IPS DF 6.9 (cell line): ENCODE measurements around the gene MORF4L1.
"Not testable (repeated sequence)": the region's sequence is repeated elsewhere in the genome, so short reads cannot be mapped to it uniquely, and the experiment has no call there.

Source experiments
- DNase-seq: peaks from one replicate; pipeline ENCODE4 v3.0.0-alpha.2; 2013; ENCODE audit warnings: low read depth, low spot score
- H3K27ac ChIP-seq: one replicate; pipeline ENCODE4 v1.5.1; 2013; ENCODE audit warnings: low read length, control low read depth
- H3K27me3 ChIP-seq: 2 replicates; pipeline ENCODE4 v1.6.1; 2013; ENCODE audit warnings: mild to moderate bottlenecking, low read length; ENCODE audit not compliant: control insufficient read depth, insufficient read depth
- H3K36me3 ChIP-seq: 2 replicates; pipeline ENCODE4 v1.6.1; 2013; ENCODE audit warnings: low read length; ENCODE audit not compliant: control insufficient read depth, insufficient read depth
- H3K4me1 ChIP-seq: 2 replicates; pipeline ENCODE4 v1.6.1; 2013; ENCODE audit warnings: low read length; ENCODE audit not compliant: control insufficient read depth, insufficient read depth
- H3K4me3 ChIP-seq: 2 replicates; pipeline ENCODE4 v1.5.1; 2013; ENCODE audit warnings: mild to moderate bottlenecking, low read length
- H3K9me3 ChIP-seq: 2 replicates; pipeline ENCODE4 v1.6.1; 2013; ENCODE audit warnings: low read length, inconsistent platforms; ENCODE audit not compliant: control insufficient read depth, insufficient read depth
- WGBS: extraction: QIAGEN DNeasy Blood & Tissue Kit; methylation state at CpG from one replicate; pipeline ENCODE4 v1.1.7; 2013; ENCODE audit warnings: mixed read lengths, missing lambda C conversion rate; ENCODE audit not compliant: insufficient read length, insufficient coverage; 5-methylcytosine and 5-hydroxymethylcytosine counted together

The MORF4L1 gene, protein sequence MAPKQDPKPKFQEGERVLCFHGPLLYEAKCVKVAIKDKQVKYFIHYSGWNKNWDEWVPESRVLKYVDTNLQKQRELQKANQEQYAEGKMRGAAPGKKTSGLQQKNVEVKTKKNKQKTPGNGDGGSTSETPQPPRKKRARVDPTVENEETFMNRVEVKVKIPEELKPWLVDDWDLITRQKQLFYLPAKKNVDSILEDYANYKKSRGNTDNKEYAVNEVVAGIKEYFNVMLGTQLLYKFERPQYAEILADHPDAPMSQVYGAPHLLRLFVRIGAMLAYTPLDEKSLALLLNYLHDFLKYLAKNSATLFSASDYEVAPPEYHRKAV

DNA sequence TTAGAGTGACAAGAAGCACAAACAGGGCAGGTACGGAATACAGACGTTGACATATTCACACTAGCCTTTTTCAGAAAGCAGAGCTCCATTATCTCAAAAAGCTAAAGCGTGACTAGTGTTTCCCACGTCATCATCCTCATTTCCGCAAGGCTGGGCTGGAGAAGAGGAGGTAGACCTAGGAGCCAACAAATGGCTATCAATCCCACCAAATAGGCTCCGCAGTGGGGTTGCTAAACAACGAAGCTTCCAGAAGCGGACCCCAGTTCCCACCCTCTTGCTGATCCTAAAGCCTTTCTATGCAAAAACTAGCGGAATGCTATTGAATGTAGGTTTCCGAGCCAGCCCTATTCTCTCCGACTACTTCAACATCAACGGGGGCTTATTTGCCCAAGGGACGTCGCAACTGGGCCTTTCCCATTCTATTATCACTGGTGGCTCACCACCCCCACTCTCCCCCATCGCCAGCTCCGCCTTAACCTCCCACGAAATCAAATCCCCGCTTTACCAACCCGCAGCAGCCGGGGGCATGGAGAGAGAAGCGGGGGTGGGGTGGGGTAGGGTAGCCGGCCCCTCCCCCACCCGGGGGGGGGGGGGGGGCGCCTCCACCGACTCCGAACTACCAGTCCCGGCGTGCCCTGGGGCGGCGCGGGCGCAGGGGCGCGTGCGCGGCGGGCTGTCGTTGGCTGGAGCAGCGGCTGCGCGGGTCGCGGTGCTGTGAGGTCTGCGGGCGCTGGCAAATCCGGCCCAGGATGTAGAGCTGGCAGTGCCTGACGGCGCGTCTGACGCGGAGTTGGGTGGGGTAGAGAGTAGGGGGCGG lies at the start of gene MORF4L1:
MORF4L1 (plus strand) TSS at position 736 of the 817 bp plus-strand sequence. CDS start 128 bp downstream, outside the sequence.
- peak within 1 kb of the TSS; percentile 93 for H3K4me3 ChIP-seq
- H3K4me1 ChIP-seq = no peaks in the 10 kb centered on the region; the same call in none of the 2 replicates
- no peak within 1 kb of the TSS for H3K27ac ChIP-seq
- H3K27me3 ChIP-seq = no peaks in the 10 kb centered on the region
- no peaks in the 10 kb centered on the region; the same call in 1 of the 2 replicates for H3K36me3 ChIP-seq
- no CpG with 5 or more reads among the region's 52 CpGs for WGBS
- no peaks in the 10 kb centered on the region for H3K9me3 ChIP-seq
- peak; percentile 91 for DNase-seq

DNA sequence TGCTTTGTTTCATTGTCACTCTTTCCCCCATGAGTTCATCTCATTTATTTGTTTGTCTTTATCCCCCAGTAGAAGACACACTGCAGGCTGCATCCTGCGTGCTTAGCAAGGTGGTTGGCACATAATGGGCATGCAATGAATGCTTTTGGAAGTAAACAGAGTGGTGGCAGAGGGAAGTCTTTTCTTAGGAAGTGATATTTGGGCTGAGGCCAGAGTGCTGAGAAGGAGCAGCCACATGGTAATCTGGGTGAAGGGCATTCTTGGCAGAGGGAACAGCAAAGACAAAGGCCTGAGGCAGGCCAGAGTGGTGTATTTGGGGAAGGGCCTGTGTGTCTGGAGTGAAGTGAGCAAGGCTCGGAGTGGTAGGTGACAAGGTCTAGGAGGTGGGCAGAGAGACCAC lies 43.8 kb upstream of the MORF4L1 start:
- H3K27me3 ChIP-seq = no peaks in the 10 kb centered on the region
- WGBS = no CpG with 5 or more reads among the region's 2 CpGs
- no peaks in the 10 kb centered on the region; the same call in 1 of the 2 replicates for H3K4me1 ChIP-seq
- no peaks in the 10 kb centered on the region for H3K9me3 ChIP-seq
- no peak overlapping the region for H3K4me3 ChIP-seq
- H3K36me3 ChIP-seq = no peaks in the 10 kb centered on the region
- DNase-seq = no peak
- H3K27ac ChIP-seq = no peak overlapping the region

DNA sequence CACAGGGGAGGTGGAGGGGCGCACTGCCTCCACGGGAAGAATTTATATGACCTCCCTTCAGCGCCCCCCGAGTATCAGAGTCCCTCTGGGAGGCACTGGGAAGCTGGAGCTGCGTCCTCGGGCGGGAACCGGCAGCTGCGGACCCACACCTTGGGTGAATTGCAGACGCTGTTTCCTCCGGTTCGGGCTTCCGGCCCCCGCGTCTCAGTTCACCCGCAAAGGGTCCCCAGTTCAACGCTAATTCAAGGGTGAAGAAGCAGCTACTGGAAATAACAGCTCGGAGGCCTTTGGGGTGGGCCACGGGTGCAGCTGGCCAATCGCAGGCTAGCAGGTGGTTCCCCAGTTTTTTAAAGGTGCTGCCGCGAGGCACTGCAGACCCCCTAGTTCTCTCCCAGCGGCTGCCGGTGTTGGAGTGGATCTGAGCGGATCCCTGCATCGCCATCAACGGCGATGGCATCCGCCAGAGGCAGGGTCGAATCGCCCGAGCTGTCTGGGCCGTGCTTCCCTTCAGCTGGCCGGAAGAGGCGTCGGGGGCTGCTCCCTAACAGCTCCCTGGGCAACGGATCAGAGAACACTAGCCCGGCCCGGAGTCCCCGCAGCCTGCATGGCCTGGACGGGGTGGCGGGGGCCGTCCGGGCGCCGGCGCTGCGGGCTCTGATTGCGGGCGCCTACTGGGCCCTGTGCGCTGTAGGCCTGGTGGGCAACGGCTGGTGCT lies 42.0 kb upstream of the MORF4L1 start:
- WGBS = no CpG with 5 or more reads among the region's 52 CpGs
- H3K27ac ChIP-seq = no peak overlapping the region
- no peaks in the 10 kb centered on the region; the same call in 1 of the 2 replicates for H3K4me1 ChIP-seq
- no peak for DNase-seq
- no peak overlapping the region for H3K4me3 ChIP-seq
- H3K36me3 ChIP-seq = no peaks in the 10 kb centered on the region
- no peaks in the 10 kb centered on the region for H3K9me3 ChIP-seq
- no peaks in the 10 kb centered on the region for H3K27me3 ChIP-seq

DNA sequence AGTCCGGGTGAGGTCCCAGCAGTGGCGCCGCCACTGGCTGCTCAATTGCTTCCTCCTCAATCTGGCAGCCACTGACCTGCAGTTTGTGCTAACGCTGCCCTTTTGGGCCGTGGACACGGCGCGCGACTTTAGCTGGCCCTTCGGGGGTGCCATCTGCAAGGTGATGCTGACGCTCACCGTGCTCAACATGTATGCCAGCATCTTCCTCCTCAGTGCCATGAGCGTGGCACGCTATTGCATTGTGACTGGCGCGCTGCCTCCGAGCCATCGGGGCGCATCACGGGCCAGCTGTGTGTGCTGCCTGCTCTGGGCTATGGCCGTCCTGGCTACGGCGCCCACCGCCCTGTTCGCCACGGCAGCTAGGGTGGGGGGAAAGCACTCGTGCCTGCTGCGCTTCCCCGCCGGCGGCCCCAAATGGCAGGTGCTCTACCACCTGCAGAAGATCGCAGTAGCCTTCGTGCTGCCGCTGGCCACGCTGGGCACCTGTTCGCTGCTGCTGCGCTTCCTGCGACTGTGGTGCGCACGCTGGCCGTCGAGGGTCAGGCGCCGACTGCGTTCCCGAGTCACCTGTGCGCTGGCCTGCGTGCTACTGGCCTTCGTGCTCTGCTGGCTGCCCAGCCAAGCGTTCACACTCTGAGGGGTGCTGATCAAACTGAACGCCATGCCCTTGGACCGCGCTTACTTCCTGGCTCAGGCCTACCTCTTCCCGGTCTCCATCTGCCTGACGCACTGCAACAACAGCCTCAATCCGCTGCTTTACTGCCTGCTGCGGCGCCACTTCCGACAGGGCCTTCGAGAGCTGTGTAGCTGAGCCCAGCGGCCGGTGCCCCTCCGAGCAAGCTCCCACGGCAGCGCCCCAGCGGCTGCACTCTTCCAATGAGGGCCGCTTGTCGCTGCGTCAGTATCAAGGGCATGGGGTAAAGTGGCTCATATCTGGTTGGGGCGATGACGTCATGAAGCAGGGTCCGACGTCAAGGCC lies 41.2 kb upstream of the MORF4L1 start:
- H3K4me1 ChIP-seq = no peaks in the 10 kb centered on the region; the same call in 1 of the 2 replicates
- no peak overlapping the region for H3K27ac ChIP-seq
- no peaks in the 10 kb centered on the region for H3K36me3 ChIP-seq
- no CpG with 5 or more reads among the region's 73 CpGs for WGBS
- H3K4me3 ChIP-seq = no peak overlapping the region
- H3K9me3 ChIP-seq = no peaks in the 10 kb centered on the region
- H3K27me3 ChIP-seq = no peaks in the 10 kb centered on the region
- DNase-seq = no peak

DNA sequence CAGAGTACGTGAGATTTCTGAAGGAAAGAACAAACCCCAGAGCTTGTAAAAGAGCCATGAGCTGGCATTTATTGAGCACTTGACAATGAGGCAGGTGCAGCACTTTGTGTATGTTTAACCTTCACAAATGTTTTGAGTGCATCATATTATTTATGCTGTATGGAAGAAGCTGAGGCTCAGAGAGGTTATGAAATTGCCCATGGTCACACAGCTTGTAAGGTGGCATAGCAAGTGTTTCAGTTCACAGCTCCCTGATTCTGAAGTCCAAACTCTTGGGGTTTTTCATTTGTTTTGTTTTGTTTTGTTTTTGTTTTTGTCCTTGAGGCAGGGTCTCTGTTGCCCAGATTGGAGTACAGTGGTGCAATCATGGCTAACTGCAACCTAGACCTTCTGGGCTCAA lies 36.4 kb upstream of the MORF4L1 start:
- no peaks in the 10 kb centered on the region for H3K27me3 ChIP-seq
- H3K4me3 ChIP-seq = no peak overlapping the region
- WGBS = no CpG with 5 or more reads among the region's 1 CpG
- no peak for DNase-seq
- H3K27ac ChIP-seq = no peak overlapping the region
- H3K4me1 ChIP-seq = no peaks in the 10 kb centered on the region
- no peaks in the 10 kb centered on the region for H3K36me3 ChIP-seq
- no peaks in the 10 kb centered on the region for H3K9me3 ChIP-seq

DNA sequence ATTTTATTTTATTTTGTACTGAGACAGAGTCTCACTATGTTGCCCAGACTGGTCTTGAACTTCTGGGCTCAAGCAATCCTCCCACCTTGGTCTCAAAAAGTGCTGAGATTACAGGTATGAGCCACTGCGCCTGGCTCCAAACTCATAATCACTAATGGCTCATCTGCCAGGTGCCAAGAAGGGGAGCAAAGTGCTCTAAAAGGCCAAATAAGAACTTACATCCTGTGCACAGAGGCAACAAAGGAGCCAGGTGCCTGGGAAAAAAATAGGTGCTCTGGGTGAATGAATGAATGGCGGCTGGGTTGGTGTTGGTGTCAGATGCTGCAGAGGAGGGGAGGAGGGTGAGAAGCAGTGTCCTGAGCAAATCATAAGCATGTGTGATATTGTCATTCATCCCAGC lies 35.6 kb upstream of the MORF4L1 start:
- WGBS = no CpG with 5 or more reads among the region's 2 CpGs
- no peaks in the 10 kb centered on the region for H3K27me3 ChIP-seq

DNA sequence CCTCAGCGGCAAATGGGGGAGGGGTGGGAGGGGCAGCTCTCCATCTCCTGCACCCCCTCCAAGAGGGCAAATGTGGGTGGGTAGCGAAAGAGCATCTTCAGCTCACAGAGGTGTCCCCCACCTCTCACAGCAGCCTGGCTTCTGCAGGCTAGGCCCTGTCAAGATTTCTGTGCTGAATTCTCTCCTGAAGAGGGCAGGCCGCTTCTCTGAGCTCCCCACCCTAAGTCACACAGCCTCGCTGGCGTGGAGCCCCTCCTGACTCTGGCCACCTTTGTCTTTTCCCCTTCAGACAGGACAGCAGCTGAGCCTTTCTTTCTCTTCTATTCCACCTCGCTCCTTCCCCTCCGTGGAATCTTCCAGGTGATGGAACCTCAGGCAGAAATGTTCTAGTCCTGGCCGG lies 35.1 kb upstream of the MORF4L1 start:
- H3K36me3 ChIP-seq = no peaks in the 10 kb centered on the region
- no peaks in the 10 kb centered on the region for H3K9me3 ChIP-seq
- H3K27ac ChIP-seq = no peak overlapping the region
- H3K27me3 ChIP-seq = no peaks in the 10 kb centered on the region
- no CpG with 5 or more reads among the region's 8 CpGs for WGBS
- no peak for DNase-seq
- H3K4me1 ChIP-seq = no peaks in the 10 kb centered on the region
- no peak overlapping the region for H3K4me3 ChIP-seq

More for the DNA sequence above, 35.6 kb upstream of the MORF4L1 start:
- Histone ChIP-seq H3K4me3 (no peak overlapping the region), H3K27ac (no peak overlapping the region), H3K9me3 (no peaks in the 10 kb centered on the region), H3K36me3 (no peaks in the 10 kb centered on the region), H3K4me1 (no peaks in the 10 kb centered on the region)
- no peak for DNase-seq

DNA sequence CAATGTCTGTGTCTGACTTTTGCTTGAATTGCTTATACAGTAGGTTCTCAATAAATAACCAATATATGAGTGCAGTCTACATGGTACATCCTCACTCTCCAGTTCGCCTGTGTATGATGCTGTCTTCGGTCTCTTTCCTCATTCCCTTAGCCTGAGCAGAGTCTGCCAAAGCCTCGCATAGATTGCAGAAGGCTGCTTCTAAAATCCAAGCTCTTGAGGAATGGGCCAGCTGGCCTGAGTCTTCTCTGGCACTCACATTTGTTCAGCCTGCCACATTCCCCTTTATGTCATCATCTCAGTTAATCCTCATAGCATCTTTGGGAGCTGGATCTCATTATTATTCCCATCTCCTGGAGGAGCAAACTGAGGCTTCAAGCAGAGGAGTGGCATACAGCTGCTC lies 34.2 kb upstream of the MORF4L1 start:
- DNase-seq = no peak
- Histone ChIP-seq H3K4me1 (no peaks in the 10 kb centered on the region), H3K27me3 (no peaks in the 10 kb centered on the region), H3K36me3 (no peaks in the 10 kb centered on the region), H3K9me3 (no peaks in the 10 kb centered on the region), H3K4me3 (no peak overlapping the region), H3K27ac (no peak overlapping the region)
- no CpG with 5 or more reads among the region's 3 CpGs for WGBS

DNA sequence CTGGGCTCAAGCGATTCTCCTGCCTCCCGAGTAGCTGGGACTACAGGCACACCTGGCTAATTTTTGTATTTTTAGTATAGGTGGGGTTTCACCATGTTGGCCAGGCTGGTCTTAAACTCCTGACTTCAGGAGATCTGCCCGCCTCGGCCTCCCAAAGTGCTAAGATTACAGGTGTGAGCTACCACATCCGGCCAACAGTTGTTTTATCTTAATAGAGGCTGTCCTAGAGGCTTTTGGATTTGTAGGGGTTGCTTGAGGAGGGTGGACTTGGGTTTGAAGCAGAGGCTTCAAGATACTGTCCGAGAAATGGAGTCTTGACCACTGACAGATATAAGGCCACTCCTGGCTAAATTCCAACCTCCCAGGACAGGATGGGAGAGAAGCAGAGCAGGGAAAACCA lies 33.5 kb upstream of the MORF4L1 start:
- not testable (repeated sequence) for H3K9me3 ChIP-seq, H3K27ac ChIP-seq, H3K27me3 ChIP-seq, DNase-seq, H3K36me3 ChIP-seq, H3K4me3 ChIP-seq, H3K4me1 ChIP-seq
- no CpG with 5 or more reads among the region's 6 CpGs for WGBS
